Endothelial cell (in vitro differentiated cells): ENCODE results near the gene PIP5K1B. TPM values are rescaled to one million over a fixed set of nuclear protein-coding genes. Genes with fewer than 3 reads are reported as not detected.

Source experiments
- DNase-seq: peaks from one replicate; pipeline ENCODE4 v3.0.0; 2021; ENCODE audit warnings: low spot score
- H3K27ac Mint-ChIP-seq: one replicate; pipeline ENCODE4 v1.8.0; 2021; ENCODE audit warnings: mixed read lengths, inconsistent platforms; ENCODE audit not compliant: unreplicated experiment
- H3K27me3 Mint-ChIP-seq: one replicate; pipeline ENCODE4 v1.8.0; 2021; ENCODE audit warnings: mild to moderate bottlenecking, moderate library complexity, mixed read lengths, inconsistent platforms; ENCODE audit not compliant: unreplicated experiment
- H3K36me3 Mint-ChIP-seq: one replicate; pipeline ENCODE4 v1.8.0; 2021; ENCODE audit warnings: mild to moderate bottlenecking, low read depth, mixed read lengths, inconsistent platforms; ENCODE audit not compliant: unreplicated experiment
- H3K4me1 Mint-ChIP-seq: one replicate; pipeline ENCODE4 v1.8.0; 2021; ENCODE audit warnings: mild to moderate bottlenecking, mixed read lengths, inconsistent platforms; ENCODE audit not compliant: unreplicated experiment
- H3K4me3 Mint-ChIP-seq: one replicate; pipeline ENCODE4 v1.8.0; 2021; ENCODE audit warnings: mild to moderate bottlenecking, mixed read lengths, inconsistent platforms; ENCODE audit not compliant: unreplicated experiment
- H3K9me3 Mint-ChIP-seq: one replicate; pipeline ENCODE4 v1.8.0; 2021; ENCODE audit warnings: mixed read lengths, inconsistent platforms; ENCODE audit not compliant: unreplicated experiment
- CTCF ChIP-seq: fragments of 200-600 bp; sonication (generic); IDR thresholded peaks from one replicate; pipeline ENCODE4 v1.5.0; 2021; ENCODE audit warnings: antibody characterized with exemption; ENCODE audit not compliant: unreplicated experiment
- total RNA-seq: library from RNA; stranded (reverse); fragmentation: NEBNext Ultra II Directional; extraction: Animal tissue kit (Norgen Biotek cat#: 25700); gene quantifications from one replicate; pipeline ENCODE4 v1.2.1, GENCODE V29; 2021; ENCODE audit not compliant: unreplicated experiment

Gene PIP5K1B
- total RNA-seq, 1 donor from 2014 or later, result 1.8 TPM

- no peaks in the 10 kb centered on the region for H3K9me3 Mint-ChIP-seq
- DNase-seq, result no peak
- TF ChIP-seq CTCF, result no peak
- peaks cover 4% of the 10 kb centered on the region for H3K36me3 Mint-ChIP-seq
- H3K4me3 Mint-ChIP-seq, result no peak overlapping the region
- no peaks in the 10 kb centered on the region for H3K27me3 Mint-ChIP-seq
- H3K4me1 Mint-ChIP-seq, result peaks cover 3% of the 10 kb centered on the region
- no peak overlapping the region for H3K27ac Mint-ChIP-seq
Observed at GRCh38 chr9:68963416-68963815, 258.4 kb downstream of the PIP5K1B start.

GRCh38 chr9:68964102-68964541 is 259.1 kb downstream of the PIP5K1B start:
- H3K4me3 Mint-ChIP-seq, result no peak overlapping the region

GRCh38 chr9:68964765-68965164 is 259.7 kb downstream of the PIP5K1B start:
- Mint-ChIP-seq H3K27me3 (no peaks in the 10 kb centered on the region), H3K36me3 (peaks cover 4% of the 10 kb centered on the region)

More at GRCh38 chr9:68964102-68964541, 259.1 kb downstream of the PIP5K1B start:
- Mint-ChIP-seq H3K9me3 (no peaks in the 10 kb centered on the region), H3K36me3 (peaks cover 4% of the 10 kb centered on the region), H3K27me3 (no peaks in the 10 kb centered on the region), H3K4me1 (peaks cover 3% of the 10 kb centered on the region), H3K27ac (no peak overlapping the region)
- no peak for DNase-seq
- no peak for TF ChIP-seq CTCF

GRCh38 chr9:68966496-68966944 is 261.5 kb downstream of the PIP5K1B start:
- H3K27ac Mint-ChIP-seq, result no peak overlapping the region
- TF ChIP-seq CTCF, result no peak
- no peak for DNase-seq
- H3K36me3 Mint-ChIP-seq, result no peaks in the 10 kb centered on the region
- H3K4me3 Mint-ChIP-seq, result no peak overlapping the region
- H3K4me1 Mint-ChIP-seq, result peaks cover 4% of the 10 kb centered on the region
- H3K27me3 Mint-ChIP-seq, result no peaks in the 10 kb centered on the region
- no peaks in the 10 kb centered on the region for H3K9me3 Mint-ChIP-seq

More at GRCh38 chr9:68964765-68965164, 259.7 kb downstream of the PIP5K1B start:
- no peak overlapping the region for H3K27ac Mint-ChIP-seq
- TF ChIP-seq CTCF, result no peak
- no peak overlapping the region for H3K4me3 Mint-ChIP-seq
- DNase-seq, result no peak
- H3K4me1 Mint-ChIP-seq, result peaks cover 3% of the 10 kb centered on the region
- no peaks in the 10 kb centered on the region for H3K9me3 Mint-ChIP-seq

- Mint-ChIP-seq H3K36me3 (no peaks in the 10 kb centered on the region), H3K4me3 (no peak overlapping the region), H3K4me1 (peaks cover 5% of the 10 kb centered on the region), H3K27ac (no peak overlapping the region), H3K9me3 (no peaks in the 10 kb centered on the region), H3K27me3 (no peaks in the 10 kb centered on the region)
- no peak for TF ChIP-seq CTCF
- DNase-seq, result no peak
Observed at GRCh38 chr9:68967800-68968199, 262.8 kb downstream of the PIP5K1B start.
